Medulla oblongata (tissue), 1 donor: ENCODE data around the gene MSRB2.

Experiments
- DNase-seq: peaks from one replicate; pipeline ENCODE4 v3.0.0-alpha.2; 2015; ENCODE audit errors: extremely low spot score

The MSRB2 gene

GRCh38 chr10:23111517-23112286, 16.3 kb downstream of the MSRB2 start:
- DNase-seq = peak; percentile 21

GRCh38 chr10:23114228-23114850, 19.0 kb downstream of the MSRB2 start:
- DNase-seq = no peak

GRCh38 chr10:23116486-23117205, 21.3 kb downstream of the MSRB2 start:
- no peak for DNase-seq

DNA sequence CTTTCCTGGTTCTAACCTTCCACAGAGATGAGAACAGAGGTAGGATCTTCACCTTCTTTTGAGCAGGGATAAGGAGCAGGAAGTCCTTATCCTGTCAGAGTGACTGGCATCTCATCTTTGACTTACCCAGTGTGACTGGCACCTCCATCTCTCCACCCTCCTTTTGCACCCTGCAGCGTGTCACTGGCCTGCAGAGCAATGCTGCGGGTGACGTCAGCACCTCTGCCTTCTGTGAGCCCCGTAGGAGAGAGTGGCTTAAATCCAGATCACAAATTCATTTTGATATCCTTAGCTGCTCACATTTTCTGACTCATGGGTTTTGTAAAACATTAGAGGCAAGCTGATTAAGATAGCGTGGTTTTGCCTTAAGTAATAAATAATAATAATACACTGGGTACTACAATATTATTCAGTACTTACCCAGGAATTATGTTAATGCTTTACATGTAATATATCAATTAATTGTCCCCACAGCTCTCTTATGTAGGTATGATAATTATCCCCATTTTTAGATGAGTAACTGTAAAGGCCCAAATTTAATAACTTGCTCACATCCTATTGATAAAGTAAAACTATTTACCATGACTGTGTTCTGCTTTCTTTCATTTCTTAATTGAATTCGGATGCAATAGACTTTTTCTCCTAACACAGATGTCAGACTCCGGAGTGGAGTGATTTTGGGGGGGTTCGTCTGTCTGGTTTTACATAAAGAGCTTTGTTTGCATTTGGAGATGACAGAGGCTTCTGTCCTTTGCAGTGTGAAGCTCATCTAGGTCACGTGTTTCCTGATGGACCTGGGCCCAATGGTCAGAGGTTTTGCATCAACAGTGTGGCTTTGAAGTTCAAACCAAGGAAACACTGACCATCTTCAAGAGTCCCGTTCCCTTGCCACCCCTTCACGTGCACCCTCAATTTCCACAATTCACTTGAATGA, 24.9 kb downstream of the MSRB2 start:
- peak; percentile 90 for DNase-seq

GRCh38 chr10:23121135-23121534, 25.8 kb downstream of the MSRB2 start:
- no peak for DNase-seq

DNA sequence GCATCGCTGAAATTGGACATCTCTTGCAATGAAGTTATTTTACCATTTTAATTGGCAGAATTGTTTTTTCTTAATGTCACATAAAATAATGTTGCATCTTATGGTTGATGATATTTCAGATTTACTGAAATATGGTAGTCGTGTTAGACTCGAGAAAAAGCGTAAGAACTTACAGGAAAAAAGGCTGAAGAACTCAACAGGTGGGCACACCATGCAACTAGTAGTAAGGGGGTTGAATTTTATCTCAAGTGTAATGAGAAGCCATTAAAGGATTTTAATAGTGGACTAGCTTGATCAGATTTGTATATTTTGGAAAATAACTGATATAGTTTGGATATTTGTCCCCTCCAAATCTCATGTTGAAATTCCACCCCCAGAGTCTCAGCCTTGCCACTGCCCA, 41.1 kb downstream of the MSRB2 start:
- no peak for DNase-seq

DNA sequence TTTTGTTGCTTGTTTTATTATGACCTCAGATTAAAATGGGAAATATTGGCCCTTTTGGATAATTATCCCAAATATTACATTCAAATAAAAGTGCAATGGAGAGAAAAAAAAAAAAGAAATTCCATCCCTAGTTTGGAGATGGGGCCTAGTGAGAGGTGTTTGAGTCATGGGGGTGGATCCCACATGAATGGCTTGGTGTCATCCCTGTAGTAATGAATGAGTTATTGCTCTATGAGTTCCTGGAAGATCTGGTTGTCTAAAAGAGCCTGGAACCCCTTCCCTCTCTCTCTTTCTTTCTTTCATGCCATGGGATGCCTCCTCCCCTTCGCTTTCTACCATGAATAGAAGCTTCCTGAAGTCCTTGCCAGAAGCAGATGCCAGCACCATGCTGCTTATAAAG, 44.3 kb downstream of the MSRB2 start:
- no peak for DNase-seq

GRCh38 chr10:23141995-23142394, 46.6 kb downstream of the MSRB2 start:
- no peak for DNase-seq

DNA sequence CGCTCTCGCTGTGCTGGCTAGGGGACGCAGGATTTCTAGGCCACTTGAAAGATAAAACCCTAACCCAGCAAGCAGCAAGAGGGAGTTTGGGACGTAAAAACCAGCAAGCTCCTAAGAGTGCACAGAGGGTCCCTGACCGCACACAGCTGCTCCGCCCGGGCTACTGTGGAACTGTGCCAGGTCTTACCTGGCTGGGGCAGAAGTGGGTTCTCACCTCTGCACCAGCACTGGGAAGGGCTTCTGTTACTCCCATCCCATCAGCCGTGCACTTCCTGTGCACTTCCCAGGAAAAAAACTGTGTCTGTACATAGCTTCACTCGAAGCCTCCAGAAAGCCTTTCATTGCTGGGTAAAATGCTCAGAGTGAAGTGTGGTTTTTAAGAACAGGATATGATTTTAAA, 50.9 kb downstream of the MSRB2 start:
- no peak for DNase-seq

DNA sequence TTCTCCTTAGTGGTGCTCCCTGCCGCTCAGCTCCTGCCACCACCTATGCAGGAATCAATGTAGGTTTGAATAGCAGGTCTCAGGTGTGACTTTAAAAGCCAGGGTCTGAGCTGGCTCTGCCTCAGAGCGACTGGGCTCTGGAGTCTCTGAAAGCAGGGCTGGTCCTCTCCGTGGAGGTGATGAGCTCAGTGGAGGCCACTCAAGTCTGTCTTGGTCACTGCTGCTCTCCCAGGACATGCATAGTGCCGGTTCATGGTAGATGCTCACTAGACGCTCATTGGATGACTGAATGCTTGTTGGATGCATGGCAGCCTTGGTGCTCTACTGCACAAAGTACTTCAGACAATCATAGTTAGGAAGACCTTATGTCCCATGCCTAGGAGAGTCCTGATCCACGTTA, 51.7 kb downstream of the MSRB2 start:
- no peak for DNase-seq

DNA sequence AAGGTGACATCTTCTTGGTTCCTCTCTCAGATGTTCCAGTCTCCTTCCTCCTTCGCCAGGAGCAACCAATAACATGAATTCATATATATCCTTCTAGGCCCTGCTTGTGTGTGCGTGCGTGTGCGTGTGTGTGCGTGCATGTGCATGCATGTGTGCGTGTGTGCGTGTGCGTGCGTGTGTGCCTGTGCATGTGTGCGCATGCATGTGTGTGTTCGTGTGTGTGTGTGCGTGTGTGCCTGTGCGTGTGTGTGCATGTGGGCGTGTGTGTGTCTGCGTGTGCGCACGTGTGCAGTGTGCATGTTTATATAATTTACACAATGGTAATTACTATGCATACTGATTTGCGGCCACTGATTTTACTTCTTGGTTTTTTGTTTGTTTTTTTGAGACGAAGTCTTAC, 52.8 kb downstream of the MSRB2 start:
- DNase-seq = no peak

GRCh38 chr10:23150091-23150490, 54.7 kb downstream of the MSRB2 start:
- no peak for DNase-seq

DNA sequence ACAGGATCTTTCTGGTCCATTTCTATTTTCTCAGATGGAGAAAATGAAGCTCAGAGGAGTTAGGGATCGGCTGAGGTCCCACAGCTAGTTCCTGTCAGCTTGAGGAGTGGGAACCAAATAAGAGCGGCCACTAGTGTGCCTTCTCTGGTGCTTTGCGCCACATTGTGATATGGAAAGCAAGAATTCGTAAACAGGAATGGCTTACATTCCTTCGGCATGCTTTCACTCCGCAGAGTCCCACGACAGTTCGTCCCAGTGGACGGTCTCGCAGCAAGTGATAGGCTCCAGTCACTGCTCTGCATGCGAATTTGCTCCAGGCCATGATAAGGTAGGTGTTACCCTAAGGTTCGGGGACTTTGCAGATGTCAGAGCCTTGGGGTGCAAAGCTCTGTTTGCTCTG, 55.2 kb downstream of the MSRB2 start:
- DNase-seq = no peak

GRCh38 chr10:23151071-23151470, 55.7 kb downstream of the MSRB2 start:
- DNase-seq = no peak

- no peak for DNase-seq
Observed at GRCh38 chr10:23155169-23155568, 59.8 kb downstream of the MSRB2 start.

- no peak for DNase-seq
Observed at GRCh38 chr10:23156447-23157150, 61.2 kb downstream of the MSRB2 start.

DNA sequence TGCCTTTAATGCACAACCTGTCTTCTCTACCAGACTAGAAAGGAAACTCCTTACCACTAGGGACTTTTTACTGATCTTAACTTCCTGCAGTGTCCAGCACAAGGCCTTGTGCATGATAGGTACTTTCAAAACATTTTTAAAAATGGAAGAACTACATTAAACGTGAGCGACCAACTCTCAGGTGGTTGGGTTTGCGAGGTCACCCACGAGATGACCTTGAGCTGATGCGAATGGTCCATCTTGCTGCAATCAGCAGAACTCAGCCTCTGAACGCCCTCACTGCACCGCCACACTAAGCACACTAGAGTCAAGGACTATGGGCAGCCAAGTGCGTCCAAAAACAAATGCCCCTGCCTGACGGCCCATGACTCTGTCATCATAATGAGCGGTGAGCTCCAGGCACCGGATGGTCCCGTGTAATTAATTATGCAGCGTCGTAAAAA, 61.9 kb downstream of the MSRB2 start:
- no peak for DNase-seq

DNA sequence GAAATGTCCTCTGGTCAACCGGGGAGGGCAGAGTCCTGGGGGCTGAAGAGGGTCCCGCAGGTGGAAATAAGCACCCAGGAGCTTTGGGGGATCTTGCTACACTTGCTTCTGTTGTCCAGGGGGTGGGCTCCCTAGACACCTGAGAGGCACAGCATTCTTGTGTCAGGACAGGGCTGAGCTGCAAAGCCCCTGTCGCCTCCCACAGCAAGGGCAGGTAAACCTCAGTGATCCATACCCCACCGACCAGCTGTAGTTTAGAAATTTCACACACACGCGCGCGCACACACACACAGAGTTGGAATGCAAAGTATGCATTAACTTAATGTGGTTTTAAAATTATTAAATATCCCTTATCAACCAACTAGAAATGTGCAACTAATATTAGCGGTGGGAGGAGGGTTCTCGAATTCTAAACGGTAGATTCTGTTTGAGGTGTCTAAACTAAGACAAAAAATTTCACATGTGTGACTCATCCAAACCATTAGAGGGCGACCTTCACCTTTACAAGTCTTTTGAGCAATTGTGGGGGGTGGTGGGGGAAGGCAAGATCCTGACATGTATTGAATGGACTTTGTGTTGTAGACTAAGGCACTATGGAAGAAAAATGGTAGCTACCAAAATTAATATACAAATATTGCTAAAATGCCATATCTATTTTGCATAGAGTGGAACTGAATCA, 62.5 kb downstream of the MSRB2 start:
- DNase-seq = peak; percentile 63

GRCh38 chr10:23158370-23158769, 63.0 kb downstream of the MSRB2 start:
- peak; percentile 89 for DNase-seq

GRCh38 chr10:23171232-23171876, 76.0 kb downstream of the MSRB2 start:
- no peak for DNase-seq
